ENCODE results near the gene ERGIC3.
"Not testable (repeated sequence)": the region's sequence is repeated elsewhere in the genome, so short reads cannot be mapped to it uniquely, and the experiment has no call there.

Gene ERGIC3

DNA sequence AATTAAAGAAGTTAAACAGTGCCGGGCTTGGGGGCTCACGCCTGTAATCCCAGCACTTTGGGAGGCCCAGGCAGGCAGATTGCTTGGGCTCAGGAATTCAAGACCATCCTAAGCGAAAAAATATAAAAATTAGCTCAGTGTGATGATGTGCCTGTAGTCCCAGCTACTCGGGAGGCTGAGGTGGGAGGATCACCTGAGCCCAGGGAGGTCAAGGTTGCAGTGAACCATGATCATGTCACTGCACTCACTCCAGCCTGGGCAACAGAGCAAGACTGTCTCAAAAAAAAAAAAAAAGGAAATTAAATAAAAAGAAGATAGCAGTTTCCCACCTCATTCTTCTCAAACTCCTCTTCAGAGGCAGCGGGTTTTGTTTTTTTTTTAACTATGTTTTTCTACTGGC is 24.1 kb upstream of the ERGIC3 start:
- not testable (repeated sequence) for DNase-seq (ENCODE audit: low spot score)

DNA sequence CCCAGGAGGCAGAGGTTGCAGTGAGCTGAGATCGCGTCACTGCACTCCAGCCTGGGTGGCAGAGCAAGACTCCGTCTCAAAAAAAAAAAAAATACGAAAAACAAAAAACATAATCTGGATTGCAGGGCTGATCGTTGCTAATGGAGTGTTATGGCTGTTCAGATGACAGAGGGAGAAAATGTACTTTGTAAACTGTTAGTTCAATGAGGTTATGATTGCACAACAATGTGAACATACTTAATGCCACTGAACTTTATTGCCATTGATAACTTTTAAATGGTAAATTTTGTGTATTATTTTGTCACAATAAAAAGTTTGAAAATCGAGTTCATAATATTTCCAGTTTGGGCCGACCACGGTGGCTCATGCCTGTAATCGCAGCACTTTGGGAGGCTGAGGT is 22.9 kb upstream of the ERGIC3 start:
- no peak for DNase-seq (ENCODE audit: low spot score)

DNA sequence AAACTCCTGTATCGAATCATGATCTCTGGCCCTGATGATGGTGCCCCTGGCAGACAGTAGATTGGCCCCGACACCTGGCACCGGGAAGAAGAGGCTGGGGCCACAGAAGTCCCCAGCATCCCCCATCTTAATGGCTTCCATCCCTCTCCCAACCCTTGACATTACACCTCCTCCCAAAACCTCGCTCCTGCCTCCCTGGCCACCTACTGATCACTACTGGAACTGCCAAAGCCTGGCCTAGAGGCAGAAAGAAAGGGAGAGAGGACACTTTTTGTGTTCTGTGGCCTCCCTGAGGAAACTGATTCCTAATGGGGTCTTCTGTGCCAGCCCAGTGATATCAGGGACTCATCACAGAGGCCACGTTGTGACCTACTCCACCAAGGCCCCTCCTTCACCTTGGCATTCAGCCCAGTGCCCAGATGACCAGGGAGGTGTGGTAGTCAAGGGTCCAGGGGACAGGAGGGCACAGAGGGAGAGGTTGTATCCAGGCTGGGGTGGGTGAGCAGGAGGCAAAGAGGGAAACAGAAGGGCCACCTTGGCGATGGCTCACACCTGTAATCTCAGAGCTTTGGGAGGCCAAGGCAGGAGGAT is 18.5 kb upstream of the ERGIC3 start:
- no peak for DNase-seq (ENCODE audit: low spot score)

DNA sequence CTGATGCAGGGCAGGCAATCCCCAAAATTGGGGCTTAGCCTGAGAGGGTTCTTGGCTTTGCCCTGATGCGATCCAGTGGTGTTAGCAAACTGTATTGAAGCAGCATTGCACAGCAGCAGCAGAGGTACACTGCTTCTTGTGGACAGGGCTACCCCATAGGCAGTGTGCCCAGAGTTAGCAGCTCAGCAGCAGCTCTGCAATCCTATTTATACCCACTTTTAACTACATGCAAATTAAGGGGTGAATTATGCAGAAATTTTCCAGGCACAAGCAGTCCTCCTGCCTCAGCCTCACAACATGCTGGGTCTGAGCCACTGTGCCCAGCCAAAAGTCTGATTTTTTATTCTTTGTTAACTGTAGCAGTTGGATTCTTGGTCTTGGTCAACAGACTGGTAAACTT is 16.2 kb upstream of the ERGIC3 start:
- DNase-seq (ENCODE audit: low spot score) = no peak

DNA sequence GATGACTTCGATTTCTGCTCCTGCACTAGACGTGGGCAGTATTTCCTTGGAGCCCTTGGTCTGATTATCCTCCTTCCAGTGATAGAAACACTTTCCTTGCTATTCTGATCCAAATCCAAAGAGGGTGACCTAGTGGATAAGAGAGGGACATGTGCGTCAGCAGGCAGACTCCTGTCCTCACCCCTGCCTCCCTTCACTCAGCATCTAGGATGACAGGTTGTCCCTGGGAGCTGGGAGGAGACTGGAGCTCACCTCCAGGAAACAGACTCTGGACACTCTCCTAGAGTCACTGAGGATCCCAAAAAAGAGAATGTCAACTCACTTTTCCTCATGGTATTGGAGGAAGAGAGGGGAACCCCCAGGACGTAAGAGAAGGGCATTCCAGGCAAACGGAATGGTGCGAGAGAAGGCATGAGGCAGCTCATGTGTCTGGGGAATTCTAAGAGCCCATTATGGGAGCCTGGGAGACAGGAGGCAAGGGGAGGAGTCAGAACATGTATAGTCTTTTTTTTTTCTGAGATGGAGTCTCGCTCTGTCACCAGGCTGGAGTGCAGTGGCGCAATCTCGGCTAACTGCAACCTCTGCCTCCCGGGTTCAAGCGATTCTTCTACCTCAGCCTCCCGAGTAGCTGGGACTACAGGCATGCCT is 14.6 kb upstream of the ERGIC3 start:
- no peak for DNase-seq (ENCODE audit: low spot score)

DNA sequence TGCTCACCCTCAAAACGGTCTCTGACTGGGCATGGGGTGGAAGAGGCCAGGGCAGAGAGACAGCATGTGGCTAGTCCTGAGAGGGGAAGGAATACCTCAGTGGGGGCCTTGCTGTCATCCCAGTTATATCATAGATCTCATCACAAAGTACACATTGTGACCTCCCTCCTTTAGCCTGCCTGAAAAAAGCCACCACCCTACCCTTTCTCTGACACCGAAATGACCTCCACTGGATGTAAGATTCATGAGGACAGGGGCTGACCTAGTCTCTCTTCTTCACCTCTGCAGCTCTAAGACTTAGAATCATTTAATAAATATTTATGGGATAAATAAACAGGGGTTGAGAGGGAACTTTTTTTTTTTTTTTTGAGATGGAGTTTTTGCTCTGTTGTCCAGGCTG is 12.3 kb upstream of the ERGIC3 start, which contains the start of gene C20orf173:
TSS of gene C20orf173 (minus strand) at position 101 of the 400 bp plus-strand sequence. CDS start 279 bp downstream, outside the sequence.
- no peak for DNase-seq (ENCODE audit: low spot score)

DNA sequence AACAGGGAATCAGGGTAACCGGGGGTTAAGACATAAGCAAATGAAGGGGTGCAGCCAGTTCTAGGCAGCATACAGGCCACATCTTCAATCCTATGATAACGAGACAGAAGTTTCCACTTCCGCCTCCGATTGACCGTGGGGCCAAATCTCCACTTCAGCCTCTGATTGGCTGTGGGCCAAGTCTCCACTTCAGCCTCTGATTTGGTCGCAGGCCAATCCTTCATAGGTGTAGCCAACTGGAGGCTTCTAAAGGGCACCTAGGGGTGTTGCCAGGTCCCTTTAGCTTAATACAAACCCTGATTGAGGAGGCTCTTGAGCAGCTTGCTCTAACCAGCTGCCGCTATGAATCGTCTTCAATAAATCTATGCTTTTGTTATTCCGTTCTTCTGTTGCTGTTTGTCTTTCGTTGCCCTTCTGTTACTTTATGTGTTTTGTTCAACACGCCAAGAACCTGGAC is 2.1 kb upstream of the ERGIC3 start:
- DNase-seq (ENCODE audit: low spot score) = no peak

DNA sequence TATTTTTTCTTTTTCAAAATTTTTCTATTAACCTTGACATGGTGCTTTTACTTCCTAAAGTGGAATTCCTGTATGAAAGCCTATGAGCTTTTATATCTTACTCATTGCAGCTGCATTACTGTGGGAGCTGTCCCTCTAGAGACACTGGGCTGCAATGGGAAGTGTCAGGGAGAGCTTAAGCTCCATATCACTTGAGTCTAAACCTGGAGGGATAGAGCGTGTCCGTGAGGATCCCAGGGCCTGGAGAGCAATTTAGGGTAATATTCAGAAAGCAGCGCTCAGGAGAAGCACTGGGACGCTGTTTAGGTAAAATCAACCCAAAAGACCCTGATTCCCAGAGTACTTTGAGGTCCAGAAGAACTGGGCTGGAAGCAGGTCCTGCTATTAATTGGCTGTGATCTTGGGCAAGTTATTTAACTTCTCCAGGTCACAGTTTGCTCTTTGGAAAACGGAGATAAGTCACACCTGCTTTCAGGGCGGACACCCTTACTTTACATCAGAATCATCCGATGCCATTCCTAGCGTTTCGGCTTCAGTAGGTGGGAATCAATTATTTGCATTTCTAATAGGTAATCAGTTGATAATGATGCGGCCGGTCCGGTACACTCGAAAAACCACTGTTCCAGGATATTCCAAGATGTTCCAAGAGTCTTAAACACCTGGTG is 628 bp upstream of the ERGIC3 start:
- no peak for DNase-seq (ENCODE audit: low spot score)

DNA sequence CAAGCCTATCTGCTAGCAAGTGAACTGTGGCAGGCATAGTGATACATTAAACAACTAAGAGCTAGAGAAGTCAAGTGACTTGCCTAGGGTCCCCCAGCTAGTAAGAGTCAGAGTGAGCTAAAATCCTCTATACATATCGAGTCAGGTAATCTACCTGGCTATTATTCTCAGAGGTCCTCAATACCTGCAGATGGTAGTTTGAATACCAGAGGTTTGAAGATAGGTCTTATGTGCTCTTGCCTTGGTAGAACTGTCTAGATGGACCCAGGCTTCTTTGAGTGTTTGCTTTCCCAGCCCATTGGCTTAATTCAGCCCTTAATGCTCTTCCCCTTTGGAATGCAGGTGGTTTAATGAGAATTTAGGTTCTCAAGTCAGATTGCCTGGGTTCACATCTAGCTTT is 1.1 kb downstream of the ERGIC3 start:
- no peak for DNase-seq (ENCODE audit: low spot score)

DNA sequence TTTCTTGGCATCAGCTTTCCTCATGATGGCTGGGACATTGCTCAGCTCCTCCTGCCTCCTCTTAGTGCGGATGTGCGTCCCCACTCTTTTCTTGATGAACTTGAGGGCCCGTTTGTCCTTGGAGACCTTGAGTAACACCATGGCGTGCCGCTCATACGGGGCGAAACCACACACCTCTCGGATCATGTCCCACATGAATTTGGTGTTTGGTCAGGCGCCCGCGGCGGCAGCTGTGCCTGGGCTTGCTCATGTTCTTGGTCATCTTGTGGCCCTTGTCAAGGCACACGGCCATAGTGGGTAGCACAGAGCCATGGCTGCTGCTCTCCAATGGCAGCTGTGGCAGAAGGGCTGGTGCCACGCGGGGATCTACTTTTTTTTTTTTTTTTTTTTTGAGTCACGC is 2.6 kb downstream of the ERGIC3 start:
- no peak for DNase-seq (ENCODE audit: low spot score)

DNA sequence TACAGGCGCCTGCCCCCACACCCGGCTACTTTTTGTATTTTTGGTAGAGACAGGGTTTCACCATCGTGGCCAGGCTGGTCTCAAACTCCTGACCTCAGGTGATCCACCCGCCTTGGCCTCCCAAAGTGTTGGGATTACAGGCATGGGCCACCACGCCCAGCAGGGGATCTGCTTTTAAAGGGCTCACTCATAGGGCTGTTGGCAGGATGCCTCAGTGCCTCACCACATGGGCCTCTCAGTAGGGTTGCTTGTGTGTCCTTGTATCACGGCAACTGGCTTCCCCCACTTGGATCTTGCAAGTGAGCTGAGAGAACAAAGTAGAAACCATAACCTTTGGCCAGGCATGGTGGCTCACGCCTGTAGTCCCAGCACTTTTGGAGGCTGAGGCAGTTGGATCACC is 3.1 kb downstream of the ERGIC3 start:
- DNase-seq (ENCODE audit: low spot score) = not testable (repeated sequence)

DNA sequence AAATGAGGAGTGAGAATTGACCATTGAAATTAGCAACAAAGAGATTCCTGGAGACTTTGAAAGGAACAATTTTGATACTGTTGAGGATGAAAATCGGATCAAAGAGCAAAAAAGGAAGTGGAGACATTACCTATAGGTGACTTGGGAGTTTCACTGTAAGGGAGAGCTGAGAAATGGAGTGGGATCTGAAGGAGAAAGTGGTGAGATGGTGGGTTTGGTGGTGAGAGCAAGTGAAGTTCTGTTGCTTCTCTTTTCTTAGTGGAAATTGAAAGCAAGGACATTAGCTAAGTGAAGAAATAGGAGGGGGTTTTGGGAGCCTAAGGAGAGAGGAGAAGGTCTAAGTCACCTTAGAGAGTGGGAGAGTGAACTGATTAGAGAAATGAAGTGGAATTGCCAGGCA is 4.2 kb downstream of the ERGIC3 start:
- no peak for DNase-seq (ENCODE audit: low spot score)

DNA sequence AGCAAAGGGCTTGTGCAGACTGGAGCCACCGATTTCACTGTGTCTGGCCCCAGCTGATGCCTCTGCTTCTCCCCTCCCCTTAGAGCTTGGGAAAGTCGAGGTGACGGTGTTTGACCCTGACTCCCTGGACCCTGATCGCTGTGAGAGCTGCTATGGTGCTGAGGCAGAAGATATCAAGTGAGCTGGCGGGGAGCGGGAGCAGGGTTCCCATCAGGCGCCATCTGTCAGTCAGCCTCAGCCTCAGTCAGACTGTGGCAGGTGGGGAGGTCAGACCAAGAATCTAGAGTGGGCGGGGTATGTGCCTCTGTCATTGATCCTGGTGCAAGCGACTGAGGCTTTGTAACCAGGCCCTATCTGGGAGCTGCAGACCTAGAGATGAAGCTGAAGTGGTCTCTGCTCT is 5.5 kb downstream of the ERGIC3 start:
- no peak for DNase-seq (ENCODE audit: low spot score)

DNA sequence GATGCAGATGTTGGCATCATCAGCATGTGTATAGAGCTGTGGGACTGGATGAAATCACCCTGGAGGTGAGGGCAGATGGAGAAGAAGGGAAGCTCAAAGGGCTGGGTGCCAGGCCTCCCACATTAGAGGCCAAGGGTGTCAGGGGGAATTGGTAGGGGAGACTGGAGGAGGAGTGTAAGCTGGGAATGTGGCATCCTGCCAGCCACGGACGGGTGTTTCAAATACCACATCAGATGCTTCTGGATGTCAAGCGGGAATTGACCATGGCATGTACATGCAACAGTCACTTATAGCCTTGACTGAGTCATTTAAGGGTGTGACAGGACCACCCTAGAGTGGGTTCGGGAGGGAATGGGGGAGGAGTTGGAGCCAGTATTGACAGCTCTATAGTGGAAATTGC is 9.6 kb downstream of the ERGIC3 start:
- DNase-seq (ENCODE audit: low spot score) = no peak

DNA sequence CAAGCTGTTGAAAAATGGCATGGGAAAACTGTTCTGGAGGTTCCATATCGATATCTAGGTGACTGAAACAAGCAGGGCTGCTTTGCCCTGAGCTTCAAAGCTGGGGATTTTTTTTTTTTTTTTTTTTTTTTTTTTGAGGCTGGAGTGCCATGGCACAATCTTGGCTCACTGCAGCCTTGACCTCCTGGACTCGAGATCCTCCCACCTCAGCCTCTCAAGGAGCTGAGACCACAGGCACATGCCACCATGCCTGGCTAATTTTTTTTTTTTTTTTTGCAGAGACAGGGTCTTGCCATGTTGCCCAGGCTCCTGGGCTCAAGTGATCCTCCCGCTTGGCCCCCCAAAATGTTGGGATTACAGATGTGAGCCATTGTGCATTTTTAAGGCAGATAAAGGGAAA is 11.0 kb downstream of the ERGIC3 start:
- DNase-seq (ENCODE audit: low spot score) = no peak

DNA sequence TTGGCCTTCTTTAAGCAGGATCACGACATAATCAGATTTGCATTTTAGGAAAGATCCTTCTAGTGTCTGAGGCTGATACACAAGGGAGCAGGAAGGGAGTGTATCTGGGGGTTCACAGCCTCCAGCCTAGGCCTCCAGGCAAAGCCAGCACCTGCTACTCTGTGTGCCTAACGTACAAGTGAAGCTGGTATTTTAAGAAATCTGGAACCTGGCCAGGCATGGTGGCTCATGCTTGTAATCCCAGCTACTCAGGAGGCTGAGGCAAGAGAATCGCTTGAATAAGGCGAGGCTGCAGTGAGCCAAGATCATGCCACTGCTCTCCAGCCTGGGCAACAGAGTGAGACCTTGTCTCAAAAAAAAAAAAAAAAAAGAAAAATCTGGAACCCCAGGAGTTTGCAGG is 13.6 kb downstream of the ERGIC3 start:
- DNase-seq (ENCODE audit: low spot score) = not testable (repeated sequence)

DNA sequence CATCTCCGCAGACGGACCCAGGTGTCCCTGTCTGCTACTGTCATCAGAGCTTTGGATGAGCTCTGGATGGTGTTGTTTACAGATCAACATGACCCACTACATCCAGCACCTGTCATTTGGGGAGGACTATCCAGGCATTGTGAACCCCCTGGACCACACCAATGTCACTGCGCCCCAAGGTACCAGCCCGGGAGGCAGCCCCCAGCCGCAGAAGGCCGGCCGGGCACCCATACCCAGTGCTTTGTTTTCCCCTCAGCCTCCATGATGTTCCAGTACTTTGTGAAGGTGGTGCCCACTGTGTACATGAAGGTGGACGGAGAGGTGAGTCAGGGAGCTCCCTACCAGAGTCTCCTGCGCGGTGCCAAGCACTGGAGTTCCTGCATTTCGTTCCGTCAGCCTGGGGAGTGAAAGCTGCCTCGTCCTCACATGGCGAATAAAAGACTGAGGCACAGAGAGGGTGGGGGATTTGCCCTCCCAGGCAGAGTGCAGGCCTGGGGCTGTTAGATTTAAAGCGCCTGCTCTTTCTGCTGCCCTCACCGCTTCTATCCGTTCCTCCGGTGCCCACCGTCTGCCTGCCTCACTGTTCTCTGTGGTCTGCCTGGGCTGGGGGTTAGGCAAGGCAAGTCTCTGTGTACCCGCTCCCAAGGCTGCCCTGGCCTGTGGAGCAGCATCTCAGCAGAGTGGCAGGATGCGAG is 14.2 kb downstream of the ERGIC3 start:
- DNase-seq (ENCODE audit: low spot score) = no peak

DNA sequence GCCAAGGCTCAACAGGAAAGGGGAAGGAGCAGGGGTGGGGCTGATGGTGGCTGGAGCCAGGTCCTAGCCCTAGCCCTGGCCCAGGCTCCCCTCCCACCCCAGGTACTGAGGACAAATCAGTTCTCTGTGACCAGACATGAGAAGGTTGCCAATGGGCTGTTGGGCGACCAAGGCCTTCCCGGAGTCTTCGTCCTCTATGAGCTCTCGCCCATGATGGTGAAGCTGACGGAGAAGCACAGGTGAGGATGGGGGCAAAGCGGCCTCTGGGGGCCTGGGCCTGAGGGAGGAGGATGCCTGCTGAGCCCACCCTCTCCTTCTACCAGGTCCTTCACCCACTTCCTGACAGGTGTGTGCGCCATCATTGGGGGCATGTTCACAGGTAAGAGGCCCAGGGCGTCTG is 15.0 kb downstream of the ERGIC3 start:
- DNase-seq (ENCODE audit: low spot score) = no peak

DNA sequence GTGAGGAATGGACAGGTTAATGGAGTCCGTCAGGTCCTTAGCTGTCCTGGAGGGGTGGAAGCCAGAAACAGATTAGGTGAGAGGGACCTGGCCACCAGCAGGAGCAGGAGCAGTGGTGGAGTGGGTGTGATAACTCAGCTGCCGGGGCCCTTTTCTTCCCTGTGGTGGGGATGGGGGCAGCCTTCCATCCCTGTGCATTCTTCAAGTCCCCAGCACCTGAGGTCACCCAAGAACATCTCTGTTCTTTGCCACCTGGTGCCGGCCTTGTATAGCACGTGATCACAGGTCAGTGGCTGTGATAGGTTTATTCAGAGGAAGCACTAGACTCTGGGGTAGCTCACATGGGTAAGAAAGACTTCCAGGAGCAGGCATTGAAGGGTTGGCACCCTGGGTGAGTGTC is 16.6 kb downstream of the ERGIC3 start:
- DNase-seq (ENCODE audit: low spot score) = no peak

DNA sequence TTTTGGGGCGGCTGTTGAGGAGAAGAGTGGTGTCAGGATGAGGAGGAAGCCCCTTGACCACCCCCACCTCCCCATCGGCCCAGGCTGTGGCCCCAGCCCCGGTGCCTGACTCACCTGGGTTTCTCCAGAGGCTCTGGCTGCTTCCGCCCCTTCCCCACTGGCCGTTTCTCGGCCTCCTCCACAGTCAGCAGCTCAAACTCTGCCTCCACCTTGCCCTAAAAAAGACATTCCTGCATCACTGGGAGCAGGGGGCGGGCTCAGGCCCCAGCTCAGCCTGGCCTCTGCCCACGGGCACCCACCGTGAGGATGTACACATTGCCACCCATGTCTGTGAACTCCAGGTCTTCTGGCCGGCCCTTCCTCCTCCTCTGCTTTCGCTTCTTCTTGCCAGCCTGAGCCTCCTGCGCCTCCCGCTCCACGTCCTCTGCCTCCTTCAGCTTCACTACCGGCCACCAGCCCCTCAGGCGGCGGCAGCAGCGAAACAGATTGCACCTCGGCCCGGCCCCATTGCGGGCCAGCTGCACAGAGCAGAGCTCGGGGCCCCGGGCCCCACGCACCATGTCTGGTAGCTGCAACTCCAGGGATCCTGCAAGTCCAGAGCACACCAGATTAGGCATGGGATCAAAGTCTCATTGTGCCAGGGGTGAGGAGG is 17.3 kb downstream of the ERGIC3 start:
- no peak for DNase-seq (ENCODE audit: low spot score)

DNA sequence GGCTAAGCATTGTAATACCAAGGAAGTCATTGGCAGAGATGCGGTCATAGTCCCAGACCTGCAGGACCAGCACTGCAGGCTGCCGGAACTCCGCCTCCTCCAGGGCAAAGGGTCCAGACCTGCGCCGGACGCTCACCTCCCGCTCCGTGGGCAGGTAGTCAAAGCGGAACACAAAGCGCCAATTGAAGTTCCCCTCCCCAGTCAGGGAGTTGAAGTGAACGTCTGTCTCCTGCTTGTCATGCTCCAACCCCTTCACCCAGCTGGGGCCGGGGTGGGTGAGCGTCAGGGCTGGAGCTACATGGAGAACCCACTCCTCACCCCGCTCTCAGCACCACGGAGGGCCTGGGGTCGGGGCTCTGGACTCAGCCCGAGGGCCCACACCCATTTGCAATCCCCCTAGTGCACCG is 18.2 kb downstream of the ERGIC3 start:
- no peak for DNase-seq (ENCODE audit: low spot score)

DNA sequence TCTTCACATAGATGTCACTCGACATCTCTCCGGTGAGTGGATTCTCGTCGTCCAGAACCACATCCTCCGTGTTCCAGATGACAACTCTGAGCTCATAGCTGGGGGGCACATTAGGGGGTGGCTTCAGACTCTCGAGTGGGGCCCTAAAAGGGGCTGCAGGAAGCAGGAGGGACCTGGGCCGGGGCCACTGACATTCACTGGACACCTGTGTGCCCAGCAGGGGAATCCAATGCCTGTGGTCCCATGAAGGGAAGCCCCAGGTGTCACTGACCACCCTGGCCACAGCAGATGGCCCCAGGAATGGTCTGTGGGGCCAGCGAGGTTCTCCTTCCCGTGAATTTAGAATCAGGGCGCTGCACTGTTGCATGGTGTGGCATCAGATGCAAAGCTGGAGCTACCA is 18.7 kb downstream of the ERGIC3 start:
- no peak for DNase-seq (ENCODE audit: low spot score)

Data from Ammon's horn (tissue), 1 donor.